GM12878 (cell line): ENCODE measurements around the gene KCNN3. TPM values are rescaled to one million over a fixed set of nuclear protein-coding genes. Genes with fewer than 3 reads are reported as not detected.

Experiments
- ATAC-seq: fragments of 200-7000 bp; cut with Tn5 transposase; 3 replicates; pipeline ENCODE4 v1.9.1; 2020; ENCODE audit warnings: mild to moderate bottlenecking, moderate library complexity
- BruUV-seq: library from RNA; stranded (reverse); fragments of 400-500 nt; replicated peaks from 2 replicates; lab custom pipeline; 2021; lab: Mats Ljungman, UMichigan
- CTCF ChIA-PET: fragments of 300-600 bp; sonication (Branson Sonifier 250); formaldehyde crosslinking; extraction: SDS; loops from one replicate; lab custom pipeline; 2021; ENCODE audit warnings: inconsistent platforms; lab: Yijun Ruan, JAX
- POLR2A ChIA-PET: fragments of 350-600 bp; formaldehyde crosslinking; extraction: SDS; loops from one replicate; lab custom pipeline; 2021; ENCODE audit warnings: inconsistent platforms; lab: Charles Lee
- RAD21 ChIA-PET: fragments of 300-600 bp; sonication (Branson Sonifier 250); formaldehyde crosslinking; loops from one replicate; lab custom pipeline; 2023; ENCODE audit warnings: antibody characterized with exemption; ENCODE audit not compliant: unreplicated experiment; lab: Charles Lee
- SMC1A ChIA-PET: fragments of 300-600 bp; sonication (Branson Sonifier 250); formaldehyde crosslinking; loops from one replicate; lab custom pipeline; 2023; ENCODE audit not compliant: unreplicated experiment, uncharacterized antibody; lab: Charles Lee
- DNase-seq: peaks from one replicate; pipeline ENCODE4 v3.0.0-alpha.2; 2011; ENCODE audit warnings: low read depth, low spot score
- FAIRE-seq: peaks from 3 replicates; lab custom pipeline; 2011; peaks lifted over from hg19 to GRCh38; lab: Jason Lieb, UNC
- H2AFZ ChIP-seq: 2 replicates; pipeline ENCODE4 v1.6.0; 2011; ENCODE audit warnings: low read depth, low read length, control low read depth; ENCODE audit not compliant: control insufficient read depth
- H3K27ac ChIP-seq: 2 replicates; pipeline ENCODE4 v1.5.1; 2011; ENCODE audit warnings: control low read depth; ENCODE audit not compliant: control insufficient read depth, insufficient read depth
- H3K27me3 ChIP-seq, 2 experiments: replicated peaks in 1 of 2; 2 replicates each; pipeline versions ENCODE4 v1.6.0 to v1.6.1; 2011; ENCODE audit warnings: low read length in 1 of 2; ENCODE audit not compliant: control insufficient read depth in 2 of 2, insufficient read depth in 2 of 2
- H3K36me3 ChIP-seq, 2 experiments: 2 replicates each; pipeline ENCODE4 v1.5.1; 2011; ENCODE audit warnings: low read length in 1 of 2; ENCODE audit not compliant: control insufficient read depth in 2 of 2, insufficient read depth in 2 of 2
- H3K4me1 ChIP-seq: 2 replicates; pipeline ENCODE4 v1.6.1; 2011; ENCODE audit warnings: mild to moderate bottlenecking, low read length, moderate library complexity, mixed read lengths; ENCODE audit not compliant: control insufficient read depth, insufficient read depth
- H3K4me2 ChIP-seq: 2 replicates; pipeline ENCODE4 v1.6.0; 2011; ENCODE audit warnings: control low read depth; ENCODE audit not compliant: control insufficient read depth, insufficient read depth
- H3K4me3 ChIP-seq: fragments of 200-600 bp; sonication (generic); 2 replicates; pipeline ENCODE4 v1.5.1; 2016
- H3K79me2 ChIP-seq: 2 replicates; pipeline ENCODE4 v1.6.0; 2011; ENCODE audit warnings: low read length; ENCODE audit not compliant: control insufficient read depth, insufficient read depth
- H3K9ac ChIP-seq: 2 replicates; pipeline ENCODE4 v1.8.0; 2011; ENCODE audit warnings: low read length, control low read depth, mixed read lengths; ENCODE audit not compliant: control insufficient read depth, insufficient read depth
- H3K9me3 ChIP-seq: replicated peaks from 3 replicates; pipeline ENCODE4 v1.5.1; 2011; ENCODE audit warnings: mild to moderate bottlenecking, low read length; ENCODE audit not compliant: control insufficient read depth, insufficient read depth
- H4K20me1 ChIP-seq: 2 replicates; pipeline ENCODE4 v1.6.0; 2011; ENCODE audit not compliant: control insufficient read depth, insufficient read depth
- ASH2L ChIP-seq: fragments of 300-600, 200-600 bp; sonication (generic); IDR thresholded peaks from 2 replicates; pipeline ENCODE4 v1.6.1; 2017; ENCODE audit warnings: low read depth, mild to moderate bottlenecking, borderline replicate concordance
- BCL11A ChIP-seq: IDR thresholded peaks from 2 replicates; pipeline ENCODE4 v1.6.1; 2011; ENCODE audit warnings: low read depth, low read length
- CBX3 ChIP-seq: fragments of 200-600 bp; sonication (generic); IDR thresholded peaks from 2 replicates; pipeline ENCODE4 v1.6.1; 2016; ENCODE audit warnings: low read depth, borderline replicate concordance
- CHD1 ChIP-seq: IDR thresholded peaks from 2 replicates; pipeline ENCODE4 v1.6.1; 2012; ENCODE audit warnings: low read depth, low read length, improper control_type of control experiment
- CHD2 ChIP-seq: IDR thresholded peaks from 2 replicates; pipeline ENCODE4 v1.6.1; 2011; ENCODE audit warnings: low read depth, low read length, improper control_type of control experiment, borderline replicate concordance
- FOXM1 ChIP-seq: IDR thresholded peaks from 2 replicates; pipeline ENCODE4 v1.6.1; 2012; ENCODE audit warnings: low read depth, mild to moderate bottlenecking, inconsistent platforms, low read length, moderate library complexity
- HDAC2 ChIP-seq: fragments of 200-600 bp; sonication (generic); IDR thresholded peaks from 2 replicates; pipeline ENCODE4 v1.6.1; 2017
- MYC ChIP-seq: IDR thresholded peaks from 2 replicates; pipeline ENCODE4 v1.6.1; 2011; ENCODE audit warnings: mild to moderate bottlenecking, low read length, moderate library complexity, inconsistent platforms; ENCODE audit not compliant: insufficient read depth, insufficient replicate concordance, insufficient read length, severe bottlenecking
- NBN ChIP-seq: fragments of 450-650 bp; IDR thresholded peaks from 2 replicates; pipeline ENCODE4 v1.6.1; 2016
- NRF1 ChIP-seq: conservative IDR thresholded peaks from 2 replicates; pipeline ENCODE4 v1.6.1; 2011; ENCODE audit warnings: mild to moderate bottlenecking, low read depth, low read length, improper control_type of control experiment
- POLR2AphosphoS5 ChIP-seq: IDR thresholded peaks from 2 replicates; pipeline ENCODE4 v1.6.1; 2011; ENCODE audit warnings: mild to moderate bottlenecking, low read length, inconsistent platforms
- SIN3A ChIP-seq: IDR thresholded peaks from 2 replicates; pipeline ENCODE4 v1.6.1; 2012; ENCODE audit warnings: low read depth, low read length, improper control_type of control experiment
- STAT1 ChIP-seq: fragments of 450-650 bp; conservative IDR thresholded peaks from 2 replicates; pipeline ENCODE4 v1.6.1; 2014; ENCODE audit warnings: antibody characterized with exemption, mild to moderate bottlenecking
- TARDBP ChIP-seq: IDR thresholded peaks from 2 replicates; pipeline ENCODE4 v1.6.1; 2016; ENCODE audit warnings: borderline replicate concordance
- whole genome bisulfite sequencing: methylation state at CpG from one replicate; pipeline ENCODE4 v1.1.6; 2016; ENCODE audit warnings: low lambda C conversion rate; ENCODE audit not compliant: insufficient replicate concordance, insufficient coverage; ENCODE audit errors: missing lambda C conversion rate; 5-methylcytosine and 5-hydroxymethylcytosine counted together
- in situ Hi-C: fragments of 300-500 bp; cut with MboI; formaldehyde crosslinking; loops from 9 replicates; pipeline ENCODE4 v1.14.3; 2018; ENCODE audit warnings: mixed read lengths
- intact Hi-C: fragments of 100-400 bp; cut with micrococcal nuclease; formaldehyde crosslinking; loops from one replicate; pipeline ENCODE4 v1.14.2; 2022; ENCODE audit not compliant: unreplicated experiment
- polyA plus RNA-seq, 11 experiments: library from polyadenylated mRNA; depleted of rRNA in 4 of 11; unstranded in 6 of 11; stranded (reverse) in 5 of 11; fragments of >200 nt; fragmentation: Nextera tagmentation in 4 of 11; fragmentation: Illumina TruSeq in 1 of 11; extraction: Ambion mirVana in 4 of 11; extraction: Trizol in 1 of 11; gene quantifications; 1 replicate in 1 of 11; 2 replicates in 10 of 11; pipeline versions ENCODE4 v1.2.1 to v1.2.3, GENCODE V29; 2011 to 2016; ENCODE audit warnings: inconsistent platforms in 2 of 11, missing spikeins in 2 of 11, low read depth in 1 of 11
- total RNA-seq, 4 experiments: library from RNA; depleted of rRNA in 3 of 4; stranded (reverse); fragments of >200 nt in 3 of 4; fragmentation: Illumina TruSeq in 1 of 4; extraction: Trizol in 1 of 4; gene quantifications; 2 replicates each; pipeline versions ENCODE4 v1.2.1 to v1.2.3, GENCODE V29; 2013 to 2021
- TF ChIP-seq, protein P1 (sequence below), 3 experiments: IDR thresholded peaks in 2 of 3; conservative IDR thresholded peaks in 1 of 3; 2 replicates each; pipeline ENCODE4 v1.5.1; 2011; ENCODE audit warnings: low read depth in 3 of 3, low read length in 3 of 3, mild to moderate bottlenecking in 3 of 3, control low read depth in 2 of 3, moderate library complexity in 2 of 3, inconsistent platforms in 1 of 3, mixed read lengths in 1 of 3; ENCODE audit not compliant: control insufficient read depth in 2 of 3, insufficient read depth in 1 of 3; ENCODE audit errors: extremely low read depth in 1 of 3
- TF ChIP-seq, protein P2 (sequence below): fragments of 150-350 bp; IDR thresholded peaks from 2 replicates; pipeline ENCODE4 v1.6.1; 2016; ENCODE audit warnings: low read depth, low read length
- TF ChIP-seq, protein P3 (sequence below): fragments of 450-650 bp; IDR thresholded peaks from 2 replicates; pipeline ENCODE4 v1.6.1; 2017; ENCODE audit warnings: mild to moderate bottlenecking

Gene KCNN3
- total and polyA plus RNA-seq, 10 of the 15 experiments (the other 5 are each of a cell fraction or from before 2014, with no cell fraction given) = 3.5 to 26.4 (median 14.9) TPM

DNA sequence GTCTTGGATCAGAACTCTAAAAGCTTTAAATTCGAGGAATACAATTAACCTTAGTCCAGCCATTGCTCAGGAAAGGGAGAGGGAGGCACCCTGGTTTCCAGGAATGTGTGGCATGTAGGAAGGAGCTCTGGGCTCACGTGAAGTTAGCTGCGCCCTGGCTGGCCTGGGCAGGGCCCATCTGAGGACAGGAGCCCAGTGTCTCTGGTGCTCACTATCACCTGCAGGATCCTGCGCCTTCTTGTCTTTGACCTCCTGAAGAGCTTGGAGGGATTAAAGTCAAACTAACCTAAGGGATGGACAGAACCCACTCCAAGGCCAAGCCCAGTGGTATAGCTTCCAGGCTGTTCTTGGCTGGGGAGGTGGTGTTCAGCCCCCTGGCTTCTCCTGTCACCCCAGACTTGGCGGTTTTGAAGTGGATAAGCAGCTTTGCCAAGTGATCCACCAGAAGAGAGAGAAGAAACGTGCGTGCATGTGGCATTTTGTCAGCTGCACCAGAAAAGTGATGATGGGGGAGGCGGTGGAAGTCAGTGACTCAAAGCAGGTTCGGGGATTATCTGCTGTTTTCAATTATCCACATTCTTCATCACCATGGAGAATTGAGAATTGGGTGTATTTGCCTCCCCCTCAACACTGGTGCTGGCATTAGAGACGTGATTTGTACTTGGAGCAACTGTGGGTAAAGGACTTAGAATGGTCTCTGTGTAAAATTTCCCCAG is 11.9 kb upstream of the KCNN3 start:
- ChIA-PET CTCF (interaction anchor here (0.9 to 4.3 kb wide), 18 partner anchors 9 to 322 kb away, joined by 3 to 28 read pairs (median 4); partner anchors contain the start of genes ADAM15, KCNN3 and PMVK), SMC1A (interaction anchor here (0.5 to 3.0 kb wide), 10 partner anchors 10 to 401 kb away, joined by 3 to 19 read pairs (median 3); partner anchors contain the start of gene PMVK), POLR2A (interaction anchor here (0.5 to 1.3 kb wide), 4 partner anchors 54 to 717 kb away, joined by 3 to 6 read pairs (median 3); partner anchors contain the start of gene PMVK), RAD21 (interaction anchor here (0.6 to 3.0 kb wide), 9 partner anchors 9 to 403 kb away, joined by 3 to 20 read pairs (median 4); no protein-coding TSS in a partner anchor)
- in situ Hi-C loops (loop anchor here (5.0 kb wide), 2 partner anchors 215 to 315 kb away; partner anchors contain the start of gene CHRNB2), intact Hi-C loops (no loop called here)
- Histone ChIP-seq H3K9me3 (no peaks in the 10 kb centered on the region), H3K4me1 (peaks cover 6% of the 10 kb centered on the region), H3K9ac (no peak overlapping the region), H3K4me2 (no peak overlapping the region), H2AFZ (no peak overlapping the region), H4K20me1 (no peaks in the 10 kb centered on the region), H3K79me2 (no peaks in the 10 kb centered on the region), H3K36me3 (no peaks in the 10 kb centered on the region), H3K27ac (no peak overlapping the region), H3K4me3 (no peak overlapping the region), H3K27me3 (no peaks in the 10 kb centered on the region)
- WGBS = 69% methylated on average over 10 of the region's 10 CpGs
- no peak for ATAC-seq
- no TSS peak for BruUV-seq
- no peak for DNase-seq
- no peak for FAIRE-seq
- TF ChIP-seq HDAC2 (no peak), STAT1 (no peak), ASH2L (no peak), MYC (no peak), TARDBP (no peak), SIN3A (no peak), FOXM1 (no peak), NRF1 (no peak), CBX3 (no peak), NBN (no peak), CHD1 (no peak), BCL11A (no peak), CHD2 (no peak), POLR2AphosphoS5 (no peak)
- TF ChIP-seq, protein P1, sequence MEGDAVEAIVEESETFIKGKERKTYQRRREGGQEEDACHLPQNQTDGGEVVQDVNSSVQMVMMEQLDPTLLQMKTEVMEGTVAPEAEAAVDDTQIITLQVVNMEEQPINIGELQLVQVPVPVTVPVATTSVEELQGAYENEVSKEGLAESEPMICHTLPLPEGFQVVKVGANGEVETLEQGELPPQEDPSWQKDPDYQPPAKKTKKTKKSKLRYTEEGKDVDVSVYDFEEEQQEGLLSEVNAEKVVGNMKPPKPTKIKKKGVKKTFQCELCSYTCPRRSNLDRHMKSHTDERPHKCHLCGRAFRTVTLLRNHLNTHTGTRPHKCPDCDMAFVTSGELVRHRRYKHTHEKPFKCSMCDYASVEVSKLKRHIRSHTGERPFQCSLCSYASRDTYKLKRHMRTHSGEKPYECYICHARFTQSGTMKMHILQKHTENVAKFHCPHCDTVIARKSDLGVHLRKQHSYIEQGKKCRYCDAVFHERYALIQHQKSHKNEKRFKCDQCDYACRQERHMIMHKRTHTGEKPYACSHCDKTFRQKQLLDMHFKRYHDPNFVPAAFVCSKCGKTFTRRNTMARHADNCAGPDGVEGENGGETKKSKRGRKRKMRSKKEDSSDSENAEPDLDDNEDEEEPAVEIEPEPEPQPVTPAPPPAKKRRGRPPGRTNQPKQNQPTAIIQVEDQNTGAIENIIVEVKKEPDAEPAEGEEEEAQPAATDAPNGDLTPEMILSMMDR (IDR thresholded peaks at IDR 0.05 in 2 of 3, conservative IDR thresholded peaks at IDR 0.05 in 1 of 3; ENCODE audit: control insufficient read depth in 2 of 3, extremely low read depth in 1 of 3, insufficient read depth in 1 of 3, low read depth in 3 of 3, low read length in 3 of 3) = no peak
- TF ChIP-seq, protein P2, sequence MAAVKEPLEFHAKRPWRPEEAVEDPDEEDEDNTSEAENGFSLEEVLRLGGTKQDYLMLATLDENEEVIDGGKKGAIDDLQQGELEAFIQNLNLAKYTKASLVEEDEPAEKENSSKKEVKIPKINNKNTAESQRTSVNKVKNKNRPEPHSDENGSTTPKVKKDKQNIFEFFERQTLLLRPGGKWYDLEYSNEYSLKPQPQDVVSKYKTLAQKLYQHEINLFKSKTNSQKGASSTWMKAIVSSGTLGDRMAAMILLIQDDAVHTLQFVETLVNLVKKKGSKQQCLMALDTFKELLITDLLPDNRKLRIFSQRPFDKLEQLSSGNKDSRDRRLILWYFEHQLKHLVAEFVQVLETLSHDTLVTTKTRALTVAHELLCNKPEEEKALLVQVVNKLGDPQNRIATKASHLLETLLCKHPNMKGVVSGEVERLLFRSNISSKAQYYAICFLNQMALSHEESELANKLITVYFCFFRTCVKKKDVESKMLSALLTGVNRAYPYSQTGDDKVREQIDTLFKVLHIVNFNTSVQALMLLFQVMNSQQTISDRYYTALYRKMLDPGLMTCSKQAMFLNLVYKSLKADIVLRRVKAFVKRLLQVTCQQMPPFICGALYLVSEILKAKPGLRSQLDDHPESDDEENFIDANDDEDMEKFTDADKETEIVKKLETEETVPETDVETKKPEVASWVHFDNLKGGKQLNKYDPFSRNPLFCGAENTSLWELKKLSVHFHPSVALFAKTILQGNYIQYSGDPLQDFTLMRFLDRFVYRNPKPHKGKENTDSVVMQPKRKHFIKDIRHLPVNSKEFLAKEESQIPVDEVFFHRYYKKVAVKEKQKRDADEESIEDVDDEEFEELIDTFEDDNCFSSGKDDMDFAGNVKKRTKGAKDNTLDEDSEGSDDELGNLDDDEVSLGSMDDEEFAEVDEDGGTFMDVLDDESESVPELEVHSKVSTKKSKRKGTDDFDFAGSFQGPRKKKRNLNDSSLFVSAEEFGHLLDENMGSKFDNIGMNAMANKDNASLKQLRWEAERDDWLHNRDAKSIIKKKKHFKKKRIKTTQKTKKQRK = no peak
- TF ChIP-seq, protein P3, sequence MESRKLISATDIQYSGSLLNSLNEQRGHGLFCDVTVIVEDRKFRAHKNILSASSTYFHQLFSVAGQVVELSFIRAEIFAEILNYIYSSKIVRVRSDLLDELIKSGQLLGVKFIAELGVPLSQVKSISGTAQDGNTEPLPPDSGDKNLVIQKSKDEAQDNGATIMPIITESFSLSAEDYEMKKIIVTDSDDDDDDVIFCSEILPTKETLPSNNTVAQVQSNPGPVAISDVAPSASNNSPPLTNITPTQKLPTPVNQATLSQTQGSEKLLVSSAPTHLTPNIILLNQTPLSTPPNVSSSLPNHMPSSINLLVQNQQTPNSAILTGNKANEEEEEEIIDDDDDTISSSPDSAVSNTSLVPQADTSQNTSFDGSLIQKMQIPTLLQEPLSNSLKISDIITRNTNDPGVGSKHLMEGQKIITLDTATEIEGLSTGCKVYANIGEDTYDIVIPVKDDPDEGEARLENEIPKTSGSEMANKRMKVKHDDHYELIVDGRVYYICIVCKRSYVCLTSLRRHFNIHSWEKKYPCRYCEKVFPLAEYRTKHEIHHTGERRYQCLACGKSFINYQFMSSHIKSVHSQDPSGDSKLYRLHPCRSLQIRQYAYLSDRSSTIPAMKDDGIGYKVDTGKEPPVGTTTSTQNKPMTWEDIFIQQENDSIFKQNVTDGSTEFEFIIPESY = no peak
